H1 (cell line): ENCODE data around the gene ODF2L. TPM values are rescaled to one million over a fixed set of nuclear protein-coding genes. Genes with fewer than 3 reads are reported as not detected.

Experiments used
- CTCF ChIA-PET: fragments of 300-600 bp; sonication (Branson Sonifier 250); formaldehyde crosslinking; loops from one replicate; lab custom pipeline; 2021; ENCODE audit not compliant: partially characterized antibody; lab: Charles Lee
- POLR2A ChIA-PET: fragments of 300-600 bp; sonication (Branson Sonifier 250); formaldehyde crosslinking; loops from one replicate; lab custom pipeline; 2021; ENCODE audit warnings: inconsistent platforms; ENCODE audit not compliant: partially characterized antibody; lab: Charles Lee
- DNase-seq, 2 experiments: peaks; one replicate each; pipeline versions ENCODE4 v3.0.0 to v3.0.0-alpha.2; 2010 to 2022; ENCODE audit warnings: low spot score in 2 of 2, low read depth in 1 of 2, mixed read lengths in 1 of 2
- FAIRE-seq: peaks from 2 replicates; lab custom pipeline; 2011; peaks lifted over from hg19 to GRCh38; lab: Jason Lieb, UNC
- H2AFZ ChIP-seq: 2 replicates; pipeline ENCODE4 v1.8.1; 2012; ENCODE audit warnings: low read length, inconsistent platforms
- H2AK5ac ChIP-seq: 2 replicates; pipeline ENCODE4 v1.6.1; 2013; ENCODE audit warnings: low read depth, low read length
- H2BK120ac ChIP-seq: replicated peaks from 2 replicates; pipeline ENCODE3; 2013; ENCODE audit warnings: low read depth, low read length, inconsistent platforms
- H2BK12ac ChIP-seq: 2 replicates; pipeline ENCODE4 v1.6.1; 2013; ENCODE audit warnings: low read depth, low read length
- H2BK15ac ChIP-seq: 2 replicates; pipeline ENCODE4 v1.6.1; 2013; ENCODE audit warnings: low read length
- H2BK20ac ChIP-seq: 2 replicates; pipeline ENCODE4 v1.6.1; 2013; ENCODE audit warnings: low read length
- H2BK5ac ChIP-seq: 2 replicates; pipeline ENCODE4 v1.6.1; 2013; ENCODE audit warnings: low read depth, low read length
- H3K14ac ChIP-seq: 2 replicates; pipeline ENCODE4 v1.6.1; 2013; ENCODE audit warnings: inconsistent platforms; ENCODE audit not compliant: insufficient read length
- H3K18ac ChIP-seq: 2 replicates; pipeline ENCODE4 v1.6.1; 2013; ENCODE audit warnings: low read length; ENCODE audit errors: extremely low read depth
- H3K23ac ChIP-seq: 2 replicates; pipeline ENCODE4 v1.6.1; 2013; ENCODE audit warnings: inconsistent platforms; ENCODE audit not compliant: insufficient read length
- H3K23me2 ChIP-seq: 2 replicates; pipeline ENCODE4 v1.6.1; 2013; ENCODE audit warnings: low read depth, low read length
- H3K27ac ChIP-seq: 2 replicates; pipeline ENCODE4 v1.6.1; 2011; ENCODE audit warnings: low read depth, low read length, inconsistent platforms
- H3K27me3 ChIP-seq, 4 experiments: replicated peaks in 1 of 4; 1 replicate in 1 of 4; 2 replicates in 3 of 4; pipeline versions ENCODE4 v1.6.1 to v1.8.1; 2011 to 2013; ENCODE audit warnings: low read length in 3 of 4, mild to moderate bottlenecking in 3 of 4, inconsistent platforms in 2 of 4, mixed read lengths in 2 of 4, moderate library complexity in 1 of 4; ENCODE audit not compliant: control insufficient read depth in 3 of 4, insufficient read depth in 3 of 4; ENCODE audit errors: extremely low read depth in 1 of 4
- H3K36me3 ChIP-seq, 4 experiments: 2 replicates each; pipeline versions ENCODE4 v1.6.1 to v1.8.1; 2011 to 2013; ENCODE audit warnings: mild to moderate bottlenecking in 4 of 4, low read length in 3 of 4, moderate library complexity in 2 of 4, control low read depth in 1 of 4, inconsistent platforms in 1 of 4; ENCODE audit not compliant: insufficient read depth in 4 of 4, control insufficient read depth in 2 of 4
- H3K4ac ChIP-seq: replicated peaks from 2 replicates; pipeline ENCODE3; 2013; ENCODE audit warnings: low read length, low read depth, mixed read lengths, inconsistent platforms; ENCODE audit not compliant: insufficient read length
- H3K4me1 ChIP-seq, 4 experiments: replicated peaks in 1 of 4; 1 replicate in 1 of 4; 2 replicates in 3 of 4; pipeline versions ENCODE4 v1.6.1 to v1.8.1; 2011 to 2013; ENCODE audit warnings: low read length in 3 of 4, inconsistent platforms in 2 of 4, mixed read lengths in 1 of 4; ENCODE audit not compliant: insufficient read depth in 4 of 4, control insufficient read depth in 3 of 4
- H3K4me2 ChIP-seq, 2 experiments: 2 replicates each; pipeline versions ENCODE4 v1.6.1 to v1.8.1; 2011 to 2013; ENCODE audit warnings: low read depth in 2 of 2, low read length in 2 of 2, control low read depth in 1 of 2, inconsistent platforms in 1 of 2, mild to moderate bottlenecking in 1 of 2; ENCODE audit not compliant: insufficient read depth in 1 of 2
- H3K4me3 ChIP-seq, 4 experiments: fragments of 200-600, 300-600 bp in 1 of 4; sonication (generic), shearing (Covaris generic), sonication (Bioruptor Twin) in 1 of 4; 2 replicates each; pipeline versions ENCODE4 v1.5.1 to v1.8.1; 2011 to 2016; ENCODE audit warnings: low read length in 4 of 4, low read depth in 3 of 4, control low read depth in 2 of 4, inconsistent platforms in 2 of 4, mild to moderate bottlenecking in 2 of 4, mixed read lengths in 1 of 4, moderate library complexity in 1 of 4; ENCODE audit not compliant: insufficient read depth in 2 of 4; ENCODE audit errors: extremely low read depth in 1 of 4
- H3K56ac ChIP-seq: replicated peaks from 2 replicates; pipeline ENCODE3; 2013; ENCODE audit warnings: low read depth, mild to moderate bottlenecking, mixed read lengths, low read length, inconsistent platforms; ENCODE audit not compliant: insufficient read length
- H3K79me1 ChIP-seq: 2 replicates; pipeline ENCODE4 v1.6.1; 2013; ENCODE audit warnings: low read depth, low read length, control low read depth
- H3K79me2 ChIP-seq, 2 experiments: 2 replicates each; pipeline versions ENCODE4 v1.6.1 to v1.8.1; 2012 to 2013; ENCODE audit warnings: low read length in 2 of 2, mild to moderate bottlenecking in 2 of 2, inconsistent platforms in 1 of 2; ENCODE audit not compliant: insufficient read depth in 2 of 2, control insufficient read depth in 1 of 2
- H3K9ac ChIP-seq, 4 experiments: replicated peaks in 1 of 4; 1 replicate in 1 of 4; 2 replicates in 3 of 4; pipeline versions ENCODE4 v1.6.1 to v1.8.1; 2011 to 2013; ENCODE audit warnings: low read depth in 3 of 4, low read length in 3 of 4, control low read depth in 2 of 4, mild to moderate bottlenecking in 2 of 4, moderate library complexity in 2 of 4, inconsistent platforms in 1 of 4; ENCODE audit errors: extremely low read depth in 1 of 4
- H3K9me3 ChIP-seq, 2 experiments: 2 replicates each; pipeline versions ENCODE4 v1.6.1 to v1.8.1; 2012 to 2013; ENCODE audit warnings: mild to moderate bottlenecking in 2 of 2, moderate library complexity in 2 of 2, control low read depth in 1 of 2, inconsistent platforms in 1 of 2, low read depth in 1 of 2, low read length in 1 of 2, mixed read lengths in 1 of 2; ENCODE audit not compliant: insufficient read depth in 2 of 2
- H4K20me1 ChIP-seq, 2 experiments: replicated peaks in 1 of 2; 2 replicates each; pipeline versions ENCODE3 to v1.8.1; 2011 to 2013; ENCODE audit warnings: inconsistent platforms in 2 of 2, low read length in 2 of 2, mild to moderate bottlenecking in 1 of 2; ENCODE audit not compliant: insufficient read depth in 2 of 2, control insufficient read depth in 1 of 2
- H4K5ac ChIP-seq: 2 replicates; pipeline ENCODE4 v1.6.1; 2013; ENCODE audit warnings: low read length, low read depth, mixed read lengths, inconsistent platforms; ENCODE audit not compliant: insufficient read length
- H4K8ac ChIP-seq: 2 replicates; pipeline ENCODE4 v1.8.0; 2013; ENCODE audit warnings: mild to moderate bottlenecking, moderate library complexity, low read length, inconsistent platforms; ENCODE audit not compliant: insufficient read depth; ENCODE audit errors: extremely low read depth
- H4K91ac ChIP-seq: replicated peaks from 2 replicates; pipeline ENCODE3; 2013; ENCODE audit warnings: low read length, mixed read lengths, inconsistent platforms; ENCODE audit not compliant: insufficient read length
- SRF ChIP-seq: IDR thresholded peaks from 2 replicates; pipeline ENCODE4 v1.6.1; 2011; ENCODE audit warnings: mild to moderate bottlenecking, low read depth, low read length, moderate library complexity
- WGBS, 2 experiments: shearing (Covaris generic) in 1 of 2; methylation state at CpG; one replicate each; pipeline versions ENCODE4 v1.1.6 to v1.1.7; 2013 to 2015; ENCODE audit warnings: low lambda C conversion rate in 2 of 2, mixed read lengths in 2 of 2, inconsistent platforms in 1 of 2, low coverage in 1 of 2, missing lambda C conversion rate in 1 of 2; ENCODE audit not compliant: insufficient replicate concordance in 2 of 2, insufficient coverage in 1 of 2, insufficient read length in 1 of 2; ENCODE audit errors: extremely low coverage in 1 of 2, missing lambda C conversion rate in 1 of 2; 5-methylcytosine and 5-hydroxymethylcytosine counted together
- polyA plus RNA-seq, 7 experiments: library from polyadenylated mRNA; depleted of rRNA in 3 of 7; stranded (reverse) in 5 of 7; unstranded in 2 of 7; fragments of >200 nt in 5 of 7; fragments of 200-250 nt in 2 of 7; gene quantifications; 1 replicate in 5 of 7; 2 replicates in 1 of 7; 4 replicates in 1 of 7; pipeline versions ENCODE4 v1.2.1 to v1.2.3, GENCODE V29; 2011 to 2013; ENCODE audit warnings: missing spikeins in 2 of 7, mixed read lengths in 2 of 7
- total RNA-seq: library from RNA; stranded (reverse); fragmentation: NEBNext Ultra II Directional; extraction: Animal tissue kit (Norgen Biotek cat#: 25700); gene quantifications from 2 replicates; pipeline ENCODE4 v1.2.1, GENCODE V29; 2021
- TF ChIP-seq, protein P1 (sequence below): IDR thresholded peaks from 2 replicates; pipeline ENCODE4 v1.6.1; 2011; ENCODE audit warnings: low read length, improper control_type of control experiment

The ODF2L gene
- total and polyA plus RNA-seq, 2 of the 8 experiments (the other 6 are each of a cell fraction or from before 2014, with no cell fraction given) = 3.2 to 27.1 TPM

DNA sequence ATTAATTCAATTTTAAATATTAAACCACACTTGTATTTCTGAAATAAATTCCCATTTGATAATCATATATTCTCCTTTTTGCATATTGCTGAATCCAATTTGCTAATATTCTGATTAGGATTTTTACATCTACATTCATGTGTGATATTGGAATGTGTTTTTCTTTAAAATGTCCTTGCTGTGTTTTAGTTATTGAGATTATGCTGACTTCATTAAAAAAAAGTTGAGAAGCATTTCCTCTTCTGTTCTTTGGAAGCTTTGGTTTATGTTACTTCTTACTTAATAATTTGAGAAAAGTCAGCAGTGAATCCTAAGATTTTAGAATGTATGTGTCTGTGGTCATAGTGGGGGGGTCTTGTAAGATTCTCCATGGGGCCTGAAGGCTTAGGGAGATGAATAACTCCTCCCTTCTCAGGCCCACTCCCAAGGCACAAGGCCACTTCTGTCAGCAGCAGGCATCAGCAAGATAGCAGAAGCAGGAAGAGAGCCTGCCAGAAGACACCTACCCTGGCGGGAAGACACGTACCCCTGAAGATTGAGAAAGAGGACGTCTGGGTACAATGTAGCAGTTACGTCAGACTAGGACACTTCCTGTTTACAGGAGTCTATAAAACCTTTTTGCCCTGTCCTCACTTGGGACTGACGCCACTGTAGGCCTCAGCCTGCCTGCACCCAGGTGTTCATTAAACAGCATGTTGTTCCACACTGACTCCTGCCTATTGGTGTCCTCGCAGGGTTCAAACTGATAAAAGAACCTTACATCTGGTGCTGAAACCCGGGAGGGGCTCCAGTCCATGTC is 56.9 kb downstream of the ODF2L start:
- Histone ChIP-seq H3K9ac (no peak overlapping the region), H2BK20ac (no peak overlapping the region), H4K20me1 (no peaks in the 10 kb centered on the region), H4K91ac (no peak overlapping the region), H3K36me3 (no peaks in the 10 kb centered on the region), H3K79me2 (no peaks in the 10 kb centered on the region), H3K23ac (no peak overlapping the region), H4K8ac (no peak overlapping the region), H3K56ac (no peak overlapping the region), H4K5ac (no peak overlapping the region), H3K18ac (no peak overlapping the region; the same call in 1 of the 2 replicates), H2AK5ac (no peak overlapping the region), H3K4me2 (no peak overlapping the region), H3K9me3 (no peaks in the 10 kb centered on the region; a peak in 1 of 4 replicates), H3K4me1 (no peaks in the 10 kb centered on the region), H3K79me1 (no peaks in the 10 kb centered on the region), H3K4ac (no peak overlapping the region), H2AFZ (no peak overlapping the region), H2BK12ac (no peak overlapping the region), H2BK15ac (no peak overlapping the region), H3K27ac (no peak overlapping the region), H2BK120ac (no peak overlapping the region), H3K23me2 (no peaks in the 10 kb centered on the region; the same call in 1 of the 2 replicates), H3K27me3 (no peaks in the 10 kb centered on the region), H3K4me3 (no peak overlapping the region), H2BK5ac (no peak overlapping the region), H3K14ac (no peak overlapping the region)
- WGBS, 2 experiments = 91% methylated on average over 7 of the region's 7 CpGs; no CpG with 5 or more reads in 1 of the 2 experiments
- no peak for DNase-seq
- no peak for FAIRE-seq
- POLR2A ChIA-PET = interaction anchor here (0.6 kb wide), 1 partner anchor 46 kb away, joined by 3 read pairs; no protein-coding TSS in a partner anchor
- CTCF ChIA-PET = no interaction called here
- TF ChIP-seq SRF = no peak
- TF ChIP-seq, protein P1, sequence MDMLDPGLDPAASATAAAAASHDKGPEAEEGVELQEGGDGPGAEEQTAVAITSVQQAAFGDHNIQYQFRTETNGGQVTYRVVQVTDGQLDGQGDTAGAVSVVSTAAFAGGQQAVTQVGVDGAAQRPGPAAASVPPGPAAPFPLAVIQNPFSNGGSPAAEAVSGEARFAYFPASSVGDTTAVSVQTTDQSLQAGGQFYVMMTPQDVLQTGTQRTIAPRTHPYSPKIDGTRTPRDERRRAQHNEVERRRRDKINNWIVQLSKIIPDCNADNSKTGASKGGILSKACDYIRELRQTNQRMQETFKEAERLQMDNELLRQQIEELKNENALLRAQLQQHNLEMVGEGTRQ = no peak
